Trophoblast cell (in vitro differentiated cells and primary cell): Measurements from ENCODE around the gene ANTXR1.
A peak's percentile ranks its signal among the peaks of the same experiment; 100 is the strongest.

ENCODE experiments used
- DNase-seq, 2 donors: peaks; one replicate each; pipeline ENCODE4 v3.0.0-alpha.2; 2016
- H2AFZ ChIP-seq: 2 replicates; pipeline ENCODE4 v1.6.1; 2013; ENCODE audit warnings: low read length, moderate library complexity, mild to moderate bottlenecking; ENCODE audit not compliant: insufficient read depth, poor library complexity
- H2AK5ac ChIP-seq: 2 replicates; pipeline ENCODE4 v1.6.1; 2013; ENCODE audit warnings: mild to moderate bottlenecking, low read length
- H2BK120ac ChIP-seq: 2 replicates; pipeline ENCODE4 v1.6.1; 2013; ENCODE audit warnings: low read length, mild to moderate bottlenecking, moderate library complexity; ENCODE audit not compliant: insufficient read depth, poor library complexity
- H2BK12ac ChIP-seq: 2 replicates; pipeline ENCODE4 v1.6.1; 2013; ENCODE audit warnings: mild to moderate bottlenecking, low read length, moderate library complexity
- H2BK5ac ChIP-seq: 2 replicates; pipeline ENCODE4 v1.6.1; 2013; ENCODE audit warnings: low read length, low read depth, moderate library complexity, mild to moderate bottlenecking; ENCODE audit not compliant: poor library complexity
- H3K14ac ChIP-seq: 2 replicates; pipeline ENCODE4 v1.6.1; 2013; ENCODE audit warnings: mild to moderate bottlenecking, low read length
- H3K18ac ChIP-seq: 2 replicates; pipeline ENCODE4 v1.6.1; 2013; ENCODE audit warnings: mild to moderate bottlenecking, low read length
- H3K23ac ChIP-seq: 2 replicates; pipeline ENCODE4 v1.6.1; 2013; ENCODE audit warnings: low read length
- H3K27ac ChIP-seq: 2 replicates; pipeline ENCODE4 v1.5.1; 2013; ENCODE audit warnings: low read depth, mild to moderate bottlenecking, inconsistent platforms, low read length, moderate library complexity
- H3K27me3 ChIP-seq: 2 replicates; pipeline ENCODE4 v1.6.1; 2013; ENCODE audit warnings: inconsistent platforms, mild to moderate bottlenecking, low read length, moderate library complexity; ENCODE audit not compliant: insufficient read depth
- H3K36me3 ChIP-seq, 2 experiments: 1 replicate in 1 of 2; 2 replicates in 1 of 2; pipeline ENCODE4 v1.6.1; 2013; ENCODE audit warnings: low read length in 2 of 2, mild to moderate bottlenecking in 2 of 2, moderate library complexity in 1 of 2; ENCODE audit not compliant: insufficient read depth in 2 of 2, control insufficient read depth in 1 of 2
- H3K4ac ChIP-seq: 2 replicates; pipeline ENCODE4 v1.6.1; 2013; ENCODE audit warnings: low read depth, mild to moderate bottlenecking, low read length, moderate library complexity
- H3K4me1 ChIP-seq, 2 experiments: 1 replicate in 1 of 2; 2 replicates in 1 of 2; pipeline ENCODE4 v1.6.1; 2013; ENCODE audit warnings: low read length in 2 of 2, mild to moderate bottlenecking in 2 of 2, moderate library complexity in 1 of 2; ENCODE audit not compliant: insufficient read depth in 2 of 2, control insufficient read depth in 1 of 2
- H3K4me2 ChIP-seq: 2 replicates; pipeline ENCODE4 v1.6.1; 2013; ENCODE audit warnings: inconsistent platforms, mild to moderate bottlenecking, low read length, moderate library complexity
- H3K4me3 ChIP-seq: 2 replicates; pipeline ENCODE4 v1.5.1; 2013; ENCODE audit warnings: mild to moderate bottlenecking, low read depth, low read length, inconsistent platforms
- H3K79me1 ChIP-seq: one replicate; pipeline ENCODE4 v1.6.1; 2013; ENCODE audit warnings: low read length
- H3K79me2 ChIP-seq: 2 replicates; pipeline ENCODE4 v1.6.1; 2013; ENCODE audit warnings: low read length, mild to moderate bottlenecking; ENCODE audit not compliant: control insufficient read depth, insufficient read depth, poor library complexity
- H3K9ac ChIP-seq: 2 replicates; pipeline ENCODE4 v1.6.1; 2013; ENCODE audit warnings: mild to moderate bottlenecking, low read length
- H3K9me3 ChIP-seq: 2 replicates; pipeline ENCODE4 v1.6.1; 2013; ENCODE audit warnings: low read depth, mild to moderate bottlenecking, control low read depth, inconsistent platforms, low read length; ENCODE audit not compliant: insufficient read depth
- H4K12ac ChIP-seq: 2 replicates; pipeline ENCODE4 v1.6.1; 2013; ENCODE audit warnings: low read depth, mild to moderate bottlenecking, low read length, moderate library complexity
- H4K8ac ChIP-seq: 2 replicates; pipeline ENCODE4 v1.6.1; 2013; ENCODE audit warnings: low read depth, mild to moderate bottlenecking, low read length, moderate library complexity
- H4K91ac ChIP-seq: one replicate; pipeline ENCODE4 v1.6.1; 2013; ENCODE audit warnings: low read depth, mild to moderate bottlenecking, low read length, moderate library complexity
- WGBS: extraction: QIAGEN DNeasy Blood & Tissue Kit; methylation state at CpG from one replicate; pipeline ENCODE4 v1.1.7; 2013; ENCODE audit warnings: missing lambda C conversion rate; ENCODE audit not compliant: insufficient read length, insufficient coverage; ENCODE audit errors: extremely low coverage; 5-methylcytosine and 5-hydroxymethylcytosine counted together

Gene ANTXR1

DNA sequence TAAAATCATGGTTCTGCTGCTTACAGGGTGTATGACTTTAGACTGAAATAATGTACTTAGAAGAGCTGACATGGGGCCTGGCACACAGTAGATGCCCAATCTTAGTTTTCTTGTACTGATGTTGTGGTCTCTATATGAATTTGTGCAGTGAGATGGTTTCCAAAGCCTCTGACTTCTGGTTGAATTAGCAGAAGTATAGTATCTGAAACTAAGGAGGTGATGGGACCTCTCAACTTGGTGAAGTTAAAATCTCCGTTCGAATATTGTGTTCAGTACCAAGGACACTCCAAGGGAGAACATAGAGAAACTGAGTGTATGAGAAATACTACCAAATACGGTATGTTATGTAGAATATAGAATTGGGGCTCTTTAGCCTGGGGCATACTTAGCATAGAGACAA is 120.9 kb downstream of the ANTXR1 start:
- no peak overlapping the region for H3K18ac ChIP-seq
- no CpG with 5 or more reads among the region's 3 CpGs for WGBS

GRCh38 chr2:69134306-69134945 is 121.4 kb downstream of the ANTXR1 start:
- DNase-seq, result no peak
- no CpG with 5 or more reads among the region's 3 CpGs for WGBS

More for the DNA sequence above, 120.9 kb downstream of the ANTXR1 start:
- H3K27me3 ChIP-seq, result no peaks in the 10 kb centered on the region
- no peak overlapping the region for H3K23ac ChIP-seq
- H4K8ac ChIP-seq, result no peak overlapping the region
- no peak overlapping the region for H3K14ac ChIP-seq
- H4K12ac ChIP-seq, result no peak overlapping the region
- no peaks in the 10 kb centered on the region for H3K79me2 ChIP-seq
- H3K9me3 ChIP-seq, result no peaks in the 10 kb centered on the region
- H2BK5ac ChIP-seq, result no peak overlapping the region
- peaks cover 3% of the 10 kb centered on the region for H3K79me1 ChIP-seq
- no peak overlapping the region for H2BK12ac ChIP-seq
- H2AK5ac ChIP-seq, result no peak overlapping the region
- H2AFZ ChIP-seq, result no peak overlapping the region
- no peaks in the 10 kb centered on the region for H3K36me3 ChIP-seq
- H4K91ac ChIP-seq, result no peak overlapping the region
- H3K4ac ChIP-seq, result no peak overlapping the region
- H2BK120ac ChIP-seq, result no peak overlapping the region
- no peak overlapping the region for H3K27ac ChIP-seq
- H3K4me3 ChIP-seq, result no peak overlapping the region
- H3K4me2 ChIP-seq, result no peak overlapping the region
- DNase-seq, result no peak
- H3K9ac ChIP-seq, result no peak overlapping the region
- H3K4me1 ChIP-seq, result peaks cover 0 to 3% of the 10 kb centered on the region in 2 experiments

DNA sequence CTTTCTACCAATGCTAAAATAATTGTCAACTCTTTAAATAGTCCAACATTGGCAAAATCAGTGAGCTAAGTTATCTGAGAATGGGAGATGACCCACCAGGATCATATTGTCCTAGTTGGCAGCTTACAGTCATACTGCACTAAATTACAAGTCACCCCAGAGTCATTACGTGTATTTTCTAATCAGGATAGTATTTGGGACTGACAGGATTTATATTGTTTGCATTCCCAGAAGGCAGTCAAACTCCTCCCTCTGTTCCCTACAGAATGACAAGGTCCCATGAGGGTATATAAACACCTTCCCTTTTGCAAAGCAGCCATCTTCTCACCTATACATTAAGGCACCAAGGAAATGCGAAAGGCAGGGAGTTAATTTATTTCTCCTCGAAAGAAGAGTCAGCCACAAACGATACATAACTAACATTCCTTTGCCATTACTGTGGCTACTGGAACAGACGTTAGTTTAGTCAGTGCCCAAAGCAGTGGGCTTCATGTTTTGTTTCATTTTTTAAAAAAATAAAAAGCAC is 125.3 kb downstream of the ANTXR1 start:
- H3K4ac ChIP-seq, result no peak overlapping the region
- H3K27me3 ChIP-seq, result no peaks in the 10 kb centered on the region
- H2AK5ac ChIP-seq, result no peak overlapping the region
- peak; percentile 10 to 64 for DNase-seq
- H3K18ac ChIP-seq, result no peak overlapping the region
- H3K23ac ChIP-seq, result no peak overlapping the region
- no peak overlapping the region for H2AFZ ChIP-seq
- H4K12ac ChIP-seq, result no peak overlapping the region
- H3K9ac ChIP-seq, result no peak overlapping the region
- H3K79me1 ChIP-seq, result peaks cover 3% of the 10 kb centered on the region
- no peaks in the 10 kb centered on the region for H3K36me3 ChIP-seq
- H3K9me3 ChIP-seq, result no peaks in the 10 kb centered on the region
- H3K14ac ChIP-seq, result no peak overlapping the region
- H4K8ac ChIP-seq, result no peak overlapping the region
- no CpG with 5 or more reads among the region's 5 CpGs for WGBS
- H2BK5ac ChIP-seq, result no peak overlapping the region
- H4K91ac ChIP-seq, result no peak overlapping the region
- H3K4me1 ChIP-seq, result no peaks in the 10 kb centered on the region
- H3K4me2 ChIP-seq, result peak overlapping the region; percentile 40
- H3K79me2 ChIP-seq, result no peaks in the 10 kb centered on the region
- peak overlapping the region; percentile 66 for H3K27ac ChIP-seq
- no peak overlapping the region for H2BK12ac ChIP-seq
- H3K4me3 ChIP-seq, result no peak overlapping the region
- H2BK120ac ChIP-seq, result no peak overlapping the region

More at GRCh38 chr2:69134306-69134945, 121.4 kb downstream of the ANTXR1 start:
- no peak overlapping the region for H3K14ac ChIP-seq
- no peak overlapping the region for H4K8ac ChIP-seq
- no peak overlapping the region for H3K4me3 ChIP-seq
- H3K4ac ChIP-seq, result no peak overlapping the region
- H3K79me2 ChIP-seq, result no peaks in the 10 kb centered on the region
- H3K79me1 ChIP-seq, result peaks cover 3% of the 10 kb centered on the region
- H2BK5ac ChIP-seq, result no peak overlapping the region
- H3K18ac ChIP-seq, result no peak overlapping the region
- H2BK12ac ChIP-seq, result no peak overlapping the region
- no peak overlapping the region for H2AK5ac ChIP-seq
- H3K4me1 ChIP-seq, result peaks cover 0 to 3% of the 10 kb centered on the region in 2 experiments
- no peak overlapping the region for H3K4me2 ChIP-seq
- no peak overlapping the region for H2AFZ ChIP-seq
- H3K27me3 ChIP-seq, result no peaks in the 10 kb centered on the region
- no peak overlapping the region for H3K27ac ChIP-seq
- H4K12ac ChIP-seq, result no peak overlapping the region
- no peaks in the 10 kb centered on the region for H3K9me3 ChIP-seq
- no peaks in the 10 kb centered on the region for H3K36me3 ChIP-seq
- no peak overlapping the region for H3K23ac ChIP-seq
- no peak overlapping the region for H3K9ac ChIP-seq
- no peak overlapping the region for H4K91ac ChIP-seq
- no peak overlapping the region for H2BK120ac ChIP-seq

DNA sequence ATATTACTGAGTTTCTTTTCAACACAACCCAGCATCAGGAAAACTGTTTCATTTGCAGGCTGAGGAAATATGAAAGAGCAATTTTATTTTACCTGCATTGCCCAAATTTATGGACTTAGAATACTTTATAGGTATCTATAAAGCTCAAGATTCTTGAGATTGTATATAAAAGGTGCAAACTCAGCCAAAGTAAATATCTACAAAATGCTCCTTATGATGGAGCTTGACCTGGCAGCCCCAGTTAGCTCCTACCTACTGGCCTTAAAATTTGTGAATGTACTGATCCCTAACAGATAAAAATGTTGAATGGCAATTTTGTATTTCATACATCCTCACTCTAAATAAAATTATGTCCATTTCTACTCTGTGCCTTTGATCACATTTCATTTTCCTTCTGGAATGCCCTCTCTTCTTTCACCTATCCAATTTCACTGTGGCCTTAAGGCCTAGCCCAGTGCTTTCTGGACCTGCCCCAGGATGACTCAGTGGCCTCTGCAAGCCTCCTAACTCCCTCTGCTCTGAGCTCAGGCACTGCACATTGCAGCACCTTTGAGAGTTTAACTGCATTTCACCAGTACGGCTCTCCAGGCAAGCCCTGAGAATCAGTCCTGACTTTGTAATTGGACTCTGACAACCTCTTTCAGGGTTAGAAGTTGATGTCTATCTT is 125.9 kb downstream of the ANTXR1 start:
- no peak overlapping the region for H3K4me2 ChIP-seq
- H3K4me1 ChIP-seq, result peaks cover 0 to under 1% of the 10 kb centered on the region in 2 experiments
- no peaks in the 10 kb centered on the region for H3K79me2 ChIP-seq

More for the DNA sequence above, 125.9 kb downstream of the ANTXR1 start:
- Histone ChIP-seq H3K79me1 (peaks cover 3% of the 10 kb centered on the region), H3K14ac (no peak overlapping the region), H3K18ac (no peak overlapping the region), H3K36me3 (no peaks in the 10 kb centered on the region), H3K9ac (no peak overlapping the region), H3K4me3 (no peak overlapping the region), H3K27ac (peak overlapping the region; percentile 66), H2AFZ (no peak overlapping the region), H4K12ac (no peak overlapping the region), H2BK120ac (no peak overlapping the region), H3K4ac (no peak overlapping the region), H2BK12ac (no peak overlapping the region), H4K8ac (no peak overlapping the region), H3K27me3 (no peaks in the 10 kb centered on the region), H4K91ac (no peak overlapping the region), H3K9me3 (no peaks in the 10 kb centered on the region), H2AK5ac (no peak overlapping the region), H3K23ac (no peak overlapping the region), H2BK5ac (no peak overlapping the region)
- WGBS, result no CpG with 5 or more reads among the region's 1 CpG
- peak; percentile 45 to 48 for DNase-seq
